Astrocyte of the cerebellum (primary cell): ENCODE data around the gene DNAAF8.

ENCODE experiments used
- DNase-seq: peaks from one replicate; pipeline ENCODE4 v3.0.0-alpha.2; 2011; ENCODE audit warnings: low read depth
- H3K4me3 ChIP-seq: 2 replicates; pipeline ENCODE4 v1.5.1; 2011; ENCODE audit warnings: mild to moderate bottlenecking, low read depth, low read length, moderate library complexity
- in situ Hi-C: cut with HindIII; loops from 2 replicates; pipeline ENCODE4 v1.10.0; 2017; ENCODE audit warnings: low sequenced_read_pairs
- TF ChIP-seq, protein P1 (sequence below): IDR thresholded peaks from 2 replicates; pipeline ENCODE4 v1.5.1; 2012; ENCODE audit warnings: low read length, low read depth, moderate library complexity, mild to moderate bottlenecking; ENCODE audit errors: missing control alignments

DNAAF8 gene

DNA sequence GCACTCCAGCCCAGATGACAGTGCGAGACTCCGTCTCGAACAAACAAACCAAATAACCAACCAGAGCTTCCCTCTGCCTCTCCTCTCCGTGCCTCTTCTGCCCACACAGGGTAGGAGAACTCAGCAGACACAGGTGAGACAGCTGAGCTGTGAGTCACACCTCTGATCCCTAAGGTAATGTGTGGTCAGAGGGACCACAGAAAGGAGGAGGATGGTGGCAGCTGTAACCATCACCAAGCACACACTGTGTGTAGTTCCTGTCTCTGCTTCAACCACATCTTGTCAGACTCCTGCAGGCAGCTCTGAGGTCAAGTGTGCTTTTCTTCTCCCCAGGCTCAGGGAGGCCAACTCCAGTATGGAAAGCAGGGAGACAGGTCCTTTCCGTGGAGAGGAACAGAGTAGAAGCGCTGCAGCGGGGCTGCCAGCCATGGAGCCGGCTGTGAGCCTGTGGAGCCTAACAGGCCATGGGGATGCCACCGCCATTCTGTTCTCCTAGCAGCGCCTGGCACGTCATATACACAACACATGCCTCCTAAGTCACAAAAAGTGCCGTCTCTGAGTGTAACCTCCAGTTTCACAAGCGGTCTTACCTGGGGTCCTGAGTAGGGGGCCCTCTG lies 33.8 kb upstream of the DNAAF8 start:
- no peak for DNase-seq
- no peak overlapping the region for H3K4me3 ChIP-seq
- in situ Hi-C loops, result no loop called here
- TF ChIP-seq, protein P1, sequence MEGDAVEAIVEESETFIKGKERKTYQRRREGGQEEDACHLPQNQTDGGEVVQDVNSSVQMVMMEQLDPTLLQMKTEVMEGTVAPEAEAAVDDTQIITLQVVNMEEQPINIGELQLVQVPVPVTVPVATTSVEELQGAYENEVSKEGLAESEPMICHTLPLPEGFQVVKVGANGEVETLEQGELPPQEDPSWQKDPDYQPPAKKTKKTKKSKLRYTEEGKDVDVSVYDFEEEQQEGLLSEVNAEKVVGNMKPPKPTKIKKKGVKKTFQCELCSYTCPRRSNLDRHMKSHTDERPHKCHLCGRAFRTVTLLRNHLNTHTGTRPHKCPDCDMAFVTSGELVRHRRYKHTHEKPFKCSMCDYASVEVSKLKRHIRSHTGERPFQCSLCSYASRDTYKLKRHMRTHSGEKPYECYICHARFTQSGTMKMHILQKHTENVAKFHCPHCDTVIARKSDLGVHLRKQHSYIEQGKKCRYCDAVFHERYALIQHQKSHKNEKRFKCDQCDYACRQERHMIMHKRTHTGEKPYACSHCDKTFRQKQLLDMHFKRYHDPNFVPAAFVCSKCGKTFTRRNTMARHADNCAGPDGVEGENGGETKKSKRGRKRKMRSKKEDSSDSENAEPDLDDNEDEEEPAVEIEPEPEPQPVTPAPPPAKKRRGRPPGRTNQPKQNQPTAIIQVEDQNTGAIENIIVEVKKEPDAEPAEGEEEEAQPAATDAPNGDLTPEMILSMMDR, result no peak

DNA sequence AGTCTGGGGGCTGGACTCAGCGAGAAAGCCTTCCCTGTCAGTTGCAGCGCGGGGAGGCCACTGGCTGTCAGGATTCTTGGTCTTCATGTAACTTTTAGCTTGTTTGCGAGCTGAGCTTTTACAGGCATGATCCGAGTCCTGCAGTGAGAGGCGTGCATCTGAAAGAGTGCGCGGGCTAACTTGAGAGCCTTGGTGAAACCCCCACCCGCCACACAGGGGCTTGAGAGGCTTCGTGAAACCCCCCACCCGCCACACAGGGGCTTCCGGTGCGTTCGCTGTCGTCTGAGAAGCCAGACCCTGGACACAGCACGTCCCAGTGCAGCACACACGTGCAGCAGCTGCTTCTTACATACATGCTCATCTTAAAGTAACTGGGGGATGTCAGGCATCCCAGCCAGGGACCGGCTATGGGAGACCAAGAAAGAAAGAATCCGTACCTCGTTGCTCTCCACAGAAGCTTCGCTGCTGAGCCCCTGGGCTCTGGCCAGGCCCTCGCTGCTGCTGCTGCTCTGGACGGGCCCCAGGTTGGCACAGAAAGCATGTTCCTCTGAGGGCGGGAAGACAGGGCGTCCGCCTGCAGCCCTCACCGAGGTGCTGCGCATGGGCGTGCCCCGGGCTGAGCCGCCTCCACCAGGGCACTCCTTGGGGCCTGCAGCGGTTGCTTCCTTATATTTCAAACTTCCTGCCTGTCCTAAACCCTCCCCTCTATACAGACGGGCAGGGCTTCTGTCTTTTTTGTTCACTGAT lies 33.2 kb upstream of the DNAAF8 start:
- no peak overlapping the region for H3K4me3 ChIP-seq
- no peak for DNase-seq
- in situ Hi-C loops, result no loop called here
- TF ChIP-seq, protein P1, result no peak

DNA sequence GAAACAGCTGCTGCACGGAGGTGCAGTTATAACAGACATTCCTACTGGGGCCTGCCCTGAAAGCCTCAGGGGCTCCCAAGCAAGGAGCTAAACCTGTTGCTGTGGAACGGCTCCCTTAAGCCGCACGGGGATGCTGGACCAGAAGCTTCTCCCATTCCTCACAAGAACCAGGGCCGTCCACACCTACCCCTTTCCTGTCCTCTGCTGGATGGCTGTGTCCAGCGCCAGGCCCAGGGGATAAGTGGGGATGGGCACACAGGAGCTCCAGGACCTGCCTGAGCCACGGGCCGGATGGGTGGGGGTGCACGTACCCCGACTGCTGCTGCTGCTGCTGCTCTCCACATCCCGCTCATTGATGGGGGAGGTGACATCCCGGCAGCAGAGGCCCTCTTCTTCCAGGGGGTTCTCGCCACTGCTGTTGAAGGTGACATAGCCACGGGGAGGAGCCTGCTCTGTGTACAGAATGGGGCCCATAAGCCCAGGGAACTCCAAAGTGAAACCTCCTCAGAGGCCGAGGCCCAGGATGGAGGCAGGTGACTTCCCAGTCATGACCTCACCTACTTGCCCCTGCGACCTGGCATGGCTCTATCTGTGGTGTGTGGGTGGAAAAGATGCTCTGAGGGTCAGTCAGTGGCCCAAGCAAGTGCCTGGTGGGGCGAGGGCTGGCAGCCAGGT lies 32.4 kb upstream of the DNAAF8 start:
- TF ChIP-seq, protein P1, result no peak
- DNase-seq, result no peak
- in situ Hi-C loops, result no loop called here
- H3K4me3 ChIP-seq, result no peak overlapping the region

DNA sequence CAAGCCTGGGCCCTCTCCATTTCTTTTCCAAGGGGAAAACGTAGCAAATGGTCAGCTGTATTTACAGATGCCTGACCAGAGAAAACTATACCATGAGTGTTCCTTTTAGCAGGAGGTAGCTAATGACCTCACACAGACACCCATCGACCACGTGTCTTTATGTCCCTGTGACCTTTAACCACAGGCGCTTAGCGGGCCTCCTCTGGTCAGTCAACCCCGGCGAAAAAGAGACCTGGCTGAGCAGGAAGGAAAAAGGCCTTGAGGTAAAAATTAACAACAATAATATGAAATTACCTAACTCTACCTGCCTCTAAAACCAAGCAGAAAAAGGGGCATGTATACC lies 31.9 kb upstream of the DNAAF8 start:
- H3K4me3 ChIP-seq, result no peak overlapping the region
- in situ Hi-C loops, result no loop called here
- no peak for DNase-seq
- TF ChIP-seq, protein P1, result no peak

DNA sequence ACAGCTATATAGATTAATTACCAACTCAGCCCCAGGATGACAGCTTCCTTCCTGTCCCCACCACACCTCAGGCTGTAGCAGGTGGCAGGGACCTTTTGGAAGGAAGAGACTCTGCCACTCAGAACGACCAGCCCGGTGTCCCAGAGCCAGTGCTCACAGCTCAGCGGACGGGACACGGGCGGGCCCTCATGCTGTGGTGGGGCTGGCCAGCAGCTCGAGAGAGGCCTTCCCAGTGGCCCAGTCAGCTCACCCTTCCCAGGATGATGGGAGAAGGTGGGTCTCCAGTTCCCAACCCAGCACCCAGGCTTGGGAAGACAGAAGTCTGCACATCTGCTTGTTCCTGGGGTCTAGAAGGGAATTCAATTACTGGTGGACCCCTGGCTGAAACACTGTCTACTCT lies 30.4 kb upstream of the DNAAF8 start:
- in situ Hi-C loops, result no loop called here
- H3K4me3 ChIP-seq, result no peak overlapping the region
- no peak for DNase-seq
- TF ChIP-seq, protein P1, result no peak

DNA sequence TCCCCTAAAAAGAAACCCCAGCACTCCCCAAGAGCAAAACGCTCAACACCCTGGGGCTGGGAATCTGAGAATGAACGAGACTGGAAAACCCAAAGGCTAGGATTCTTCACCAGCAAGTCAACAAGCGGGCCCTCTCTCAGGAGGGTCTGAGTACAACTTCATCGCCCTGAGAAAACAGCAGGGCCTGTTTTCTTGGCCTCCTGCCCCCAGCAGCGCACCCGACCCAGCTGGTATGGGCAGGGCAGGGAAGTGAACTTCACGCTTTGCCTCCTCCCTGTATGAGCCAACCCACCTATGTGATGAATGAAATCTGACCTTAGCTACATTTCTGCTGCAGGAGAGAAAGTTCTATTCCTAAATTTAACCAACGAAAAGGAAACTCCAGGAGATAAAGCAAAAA lies 29.8 kb upstream of the DNAAF8 start:
- in situ Hi-C loops, result no loop called here
- H3K4me3 ChIP-seq, result no peak overlapping the region
- TF ChIP-seq, protein P1, result no peak
- no peak for DNase-seq
